ENCODE measurements around the gene NPFFR1. TPM values are rescaled to one million over a fixed set of nuclear protein-coding genes. Genes with fewer than 3 reads are reported as not detected.

Gene NPFFR1
- total RNA-seq, 2 donors from 2014 or later, result 0.14 TPM; not detected in 1

- H3K27me3 ChIP-seq (replicated peaks; ENCODE audit: insufficient read depth), result no peaks in the 10 kb centered on the region
- no peaks in the 10 kb centered on the region for H3K9me3 ChIP-seq
- TF ChIP-seq CTCF (IDR thresholded peaks at IDR 0.05), result no peak
- no peak overlapping the region for H3K27ac ChIP-seq
- no peak for DNase-seq (ENCODE audit: low spot score)
- no peak for ATAC-seq (ENCODE audit: insufficient number of reproducible peaks, low FRiP score, low read depth)
- H3K4me1 ChIP-seq (ENCODE audit: control insufficient read depth in 1 of 2, low read depth in 2 of 2), result no peaks in the 10 kb centered on the region
- no peak overlapping the region for H3K4me3 ChIP-seq
- no peaks in the 10 kb centered on the region for H3K36me3 ChIP-seq
Measured at GRCh38 chr10:70308121-70309060, 24.6 kb upstream of the NPFFR1 start.

GRCh38 chr10:70306886-70307520 lies 23.2 kb upstream of the NPFFR1 start:
- no peak for DNase-seq (ENCODE audit: low spot score)
- Histone ChIP-seq H3K36me3 (no peaks in the 10 kb centered on the region), H3K27ac (no peak overlapping the region), H3K4me3 (no peak overlapping the region), H3K27me3 (replicated peaks; ENCODE audit: insufficient read depth) (no peaks in the 10 kb centered on the region), H3K4me1 (ENCODE audit: control insufficient read depth in 1 of 2, low read depth in 2 of 2) (no peaks in the 10 kb centered on the region), H3K9me3 (no peaks in the 10 kb centered on the region)
- TF ChIP-seq CTCF (IDR thresholded peaks at IDR 0.05), result no peak
- no peak for ATAC-seq (ENCODE audit: insufficient number of reproducible peaks, low FRiP score, low read depth)

- Histone ChIP-seq H3K9me3 (no peaks in the 10 kb centered on the region), H3K36me3 (no peaks in the 10 kb centered on the region), H3K4me3 (no peak overlapping the region), H3K27me3 (replicated peaks; ENCODE audit: insufficient read depth) (no peaks in the 10 kb centered on the region), H3K27ac (no peak overlapping the region), H3K4me1 (ENCODE audit: control insufficient read depth in 1 of 2, low read depth in 2 of 2) (no peaks in the 10 kb centered on the region)
- DNase-seq (ENCODE audit: low spot score), result no peak
- TF ChIP-seq CTCF (IDR thresholded peaks at IDR 0.05), result no peak
- ATAC-seq (ENCODE audit: insufficient number of reproducible peaks, low FRiP score, low read depth), result no peak
Measured at GRCh38 chr10:70306181-70306705, 22.4 kb upstream of the NPFFR1 start.

GRCh38 chr10:70303730-70304129 lies 19.9 kb upstream of the NPFFR1 start:
- Histone ChIP-seq H3K27me3 (replicated peaks; ENCODE audit: insufficient read depth) (no peaks in the 10 kb centered on the region), H3K36me3 (no peaks in the 10 kb centered on the region), H3K9me3 (no peaks in the 10 kb centered on the region), H3K27ac (no peak overlapping the region), H3K4me1 (ENCODE audit: control insufficient read depth in 1 of 2, low read depth in 2 of 2) (no peaks in the 10 kb centered on the region), H3K4me3 (no peak overlapping the region)
- no peak for ATAC-seq (ENCODE audit: insufficient number of reproducible peaks, low FRiP score, low read depth)
- TF ChIP-seq CTCF (IDR thresholded peaks at IDR 0.05), result no peak
- no peak for DNase-seq (ENCODE audit: low spot score)

- ATAC-seq (ENCODE audit: insufficient number of reproducible peaks, low FRiP score, low read depth), result peak; percentile 20
Measured at GRCh38 chr10:70302292-70302691, 18.5 kb upstream of the NPFFR1 start.

More at GRCh38 chr10:70302292-70302691, 18.5 kb upstream of the NPFFR1 start:
- no peak for TF ChIP-seq CTCF (IDR thresholded peaks at IDR 0.05)
- Histone ChIP-seq H3K36me3 (no peaks in the 10 kb centered on the region), H3K27me3 (replicated peaks; ENCODE audit: insufficient read depth) (no peaks in the 10 kb centered on the region), H3K4me3 (no peak overlapping the region), H3K27ac (no peak overlapping the region), H3K4me1 (ENCODE audit: control insufficient read depth in 1 of 2, low read depth in 2 of 2) (no peaks in the 10 kb centered on the region), H3K9me3 (no peaks in the 10 kb centered on the region)
- no peak for DNase-seq (ENCODE audit: low spot score)

Data from thoracic aorta (tissue), 2 donors.